Cardiac muscle cell (in vitro differentiated cells and primary cell): Measurements from ENCODE around the gene GPR35. TPM values are rescaled to one million over a fixed set of nuclear protein-coding genes. Genes with fewer than 3 reads are reported as not detected.

ENCODE experiments used
- DNase-seq, 2 donors: peaks; one replicate each; pipeline versions ENCODE4 v3.0.0 to v3.0.0-alpha.2; 2010 to 2017; ENCODE audit warnings: low read depth in 1 of 2, low spot score in 1 of 2
- H3K27ac ChIP-seq: fragments of 200-600 bp; sonication (generic); 2 replicates; pipeline ENCODE4 v1.5.1; 2016
- H3K27me3 ChIP-seq: fragments of 200-600 bp; sonication (generic); 2 replicates; pipeline ENCODE4 v1.6.0; 2016; ENCODE audit warnings: control low read depth
- H3K36me3 ChIP-seq: fragments of 200-600 bp; sonication (generic); 2 replicates; pipeline ENCODE4 v1.5.1; 2016; ENCODE audit warnings: control low read depth
- H3K4me1 ChIP-seq: fragments of 200-600 bp; sonication (generic); 2 replicates; pipeline ENCODE4 v1.8.1; 2017; ENCODE audit warnings: low read depth, mild to moderate bottlenecking, mixed run types
- H3K4me3 ChIP-seq: fragments of 200-600 bp; sonication (generic); 2 replicates; pipeline ENCODE4 v1.5.1; 2016; ENCODE audit warnings: mild to moderate bottlenecking
- H3K9me3 ChIP-seq: fragments of 200-600 bp; sonication (generic); 2 replicates; pipeline ENCODE4 v1.5.1; 2017; ENCODE audit warnings: low read depth, mild to moderate bottlenecking, control low read depth
- polyA plus RNA-seq: library from polyadenylated mRNA; unstranded; fragments of >200 nt; fragmentation: Nextera tagmentation; extraction: Ambion mirVana; gene quantifications from 2 replicates; pipeline ENCODE4 v1.2.1, GENCODE V29; 2016
- total RNA-seq: library from RNA; depleted of rRNA; stranded (reverse); fragments of >200 nt; gene quantifications from 2 replicates; pipeline ENCODE4 v1.2.3, GENCODE V29; 2016
- TF ChIP-seq, protein P1 (sequence below): IDR thresholded peaks from 2 replicates; pipeline ENCODE4 v1.5.1; 2012; ENCODE audit warnings: low read depth, mild to moderate bottlenecking, low read length

The GPR35 gene
- total and polyA plus RNA-seq, 2 experiments from 2014 or later, result 0.40 to 5.1 TPM

DNA sequence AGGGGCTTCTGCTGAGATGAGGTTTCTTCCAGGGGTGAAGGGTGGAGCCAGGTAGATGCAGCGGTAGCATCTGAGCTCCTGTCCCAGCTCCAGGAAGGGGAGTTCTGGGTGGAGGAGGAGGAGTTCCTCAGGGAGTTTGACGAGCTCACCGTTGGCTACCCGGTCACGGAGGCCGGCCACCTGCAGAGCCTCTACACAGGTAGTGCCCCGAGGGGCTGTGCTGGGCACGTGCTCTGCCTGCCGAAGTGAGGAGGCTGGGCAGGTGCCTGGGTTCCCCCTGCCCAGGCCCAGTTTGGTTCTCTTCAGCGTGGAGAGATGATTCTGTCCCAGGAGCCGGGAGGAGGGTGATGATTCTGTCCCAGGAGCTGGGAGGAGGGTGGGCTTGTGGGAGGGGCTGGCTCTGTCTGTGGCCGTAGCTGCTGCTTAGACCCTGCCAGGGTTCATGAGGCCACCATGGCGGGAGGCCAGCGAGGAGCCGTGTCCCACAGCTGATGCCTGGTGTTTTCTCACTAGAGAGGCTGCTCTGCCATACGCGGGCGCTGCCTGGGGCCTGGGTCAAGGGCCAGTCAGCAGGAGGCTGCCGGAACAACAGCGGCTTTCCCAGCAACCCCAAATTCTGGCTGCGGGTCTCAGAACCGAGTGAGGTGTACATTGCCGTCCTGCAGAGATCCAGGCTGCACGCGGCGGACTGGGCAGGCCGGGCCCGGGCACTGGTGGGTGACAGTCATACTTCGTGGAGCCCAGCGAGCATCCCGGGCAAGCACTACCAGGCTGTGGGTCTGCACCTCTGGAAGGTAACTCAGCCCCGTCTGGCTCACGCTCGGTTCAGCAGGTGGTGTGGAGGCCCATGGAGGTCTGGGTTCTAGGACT, 30.5 kb upstream of the GPR35 start:
- peaks cover 9% of the 10 kb centered on the region for H3K36me3 ChIP-seq
- peak overlapping the region; percentile 69 for H3K27ac ChIP-seq
- no peak overlapping the region for H3K4me3 ChIP-seq
- TF ChIP-seq, protein P1, sequence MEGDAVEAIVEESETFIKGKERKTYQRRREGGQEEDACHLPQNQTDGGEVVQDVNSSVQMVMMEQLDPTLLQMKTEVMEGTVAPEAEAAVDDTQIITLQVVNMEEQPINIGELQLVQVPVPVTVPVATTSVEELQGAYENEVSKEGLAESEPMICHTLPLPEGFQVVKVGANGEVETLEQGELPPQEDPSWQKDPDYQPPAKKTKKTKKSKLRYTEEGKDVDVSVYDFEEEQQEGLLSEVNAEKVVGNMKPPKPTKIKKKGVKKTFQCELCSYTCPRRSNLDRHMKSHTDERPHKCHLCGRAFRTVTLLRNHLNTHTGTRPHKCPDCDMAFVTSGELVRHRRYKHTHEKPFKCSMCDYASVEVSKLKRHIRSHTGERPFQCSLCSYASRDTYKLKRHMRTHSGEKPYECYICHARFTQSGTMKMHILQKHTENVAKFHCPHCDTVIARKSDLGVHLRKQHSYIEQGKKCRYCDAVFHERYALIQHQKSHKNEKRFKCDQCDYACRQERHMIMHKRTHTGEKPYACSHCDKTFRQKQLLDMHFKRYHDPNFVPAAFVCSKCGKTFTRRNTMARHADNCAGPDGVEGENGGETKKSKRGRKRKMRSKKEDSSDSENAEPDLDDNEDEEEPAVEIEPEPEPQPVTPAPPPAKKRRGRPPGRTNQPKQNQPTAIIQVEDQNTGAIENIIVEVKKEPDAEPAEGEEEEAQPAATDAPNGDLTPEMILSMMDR, result no peak
- H3K27me3 ChIP-seq, result no peaks in the 10 kb centered on the region
- no peaks in the 10 kb centered on the region for H3K9me3 ChIP-seq
- no peak for DNase-seq
- no peaks in the 10 kb centered on the region for H3K4me1 ChIP-seq

DNA sequence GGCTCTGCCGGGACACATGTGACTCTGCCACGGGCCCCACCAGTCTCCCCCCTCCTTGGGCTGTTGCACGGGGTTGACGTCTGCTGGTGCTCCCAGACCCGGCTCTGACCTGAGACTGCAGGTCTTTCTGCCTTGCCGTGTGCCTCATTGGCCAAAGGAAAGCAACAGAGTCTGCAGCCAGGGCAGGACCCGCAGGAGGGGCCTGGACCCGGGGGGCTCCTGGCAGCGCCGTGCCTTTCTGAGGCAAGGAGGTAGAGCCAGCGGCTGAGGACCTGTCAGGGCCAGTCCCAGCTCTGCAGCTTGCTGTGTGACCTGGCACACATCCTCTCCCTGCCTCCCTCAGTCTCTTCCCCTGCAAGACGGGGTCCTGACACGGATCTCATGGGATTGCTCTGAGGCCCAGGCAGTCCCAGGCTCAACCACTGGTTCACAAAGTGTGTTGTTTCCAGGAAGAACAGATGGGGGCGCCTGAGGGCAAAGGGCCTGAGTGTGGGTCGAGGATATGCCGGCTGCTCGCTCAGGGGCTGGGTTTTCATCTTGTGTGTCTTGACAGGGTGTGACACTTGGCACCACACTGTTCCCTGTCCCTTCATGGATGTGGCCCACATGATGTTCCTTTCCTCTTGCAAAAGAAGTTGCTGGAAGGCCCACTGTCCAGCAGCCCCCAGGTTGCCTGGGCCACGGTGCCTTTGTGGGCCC, 29.8 kb upstream of the GPR35 start:
- no peaks in the 10 kb centered on the region for H3K27me3 ChIP-seq
- H3K4me1 ChIP-seq, result no peaks in the 10 kb centered on the region
- peaks cover 8% of the 10 kb centered on the region for H3K36me3 ChIP-seq
- TF ChIP-seq, protein P1, result peak; percentile 21
- H3K27ac ChIP-seq, result peak overlapping the region; percentile 69
- peak; percentile 9 to 44 for DNase-seq
- H3K4me3 ChIP-seq, result no peak overlapping the region
- H3K9me3 ChIP-seq, result no peaks in the 10 kb centered on the region

DNA sequence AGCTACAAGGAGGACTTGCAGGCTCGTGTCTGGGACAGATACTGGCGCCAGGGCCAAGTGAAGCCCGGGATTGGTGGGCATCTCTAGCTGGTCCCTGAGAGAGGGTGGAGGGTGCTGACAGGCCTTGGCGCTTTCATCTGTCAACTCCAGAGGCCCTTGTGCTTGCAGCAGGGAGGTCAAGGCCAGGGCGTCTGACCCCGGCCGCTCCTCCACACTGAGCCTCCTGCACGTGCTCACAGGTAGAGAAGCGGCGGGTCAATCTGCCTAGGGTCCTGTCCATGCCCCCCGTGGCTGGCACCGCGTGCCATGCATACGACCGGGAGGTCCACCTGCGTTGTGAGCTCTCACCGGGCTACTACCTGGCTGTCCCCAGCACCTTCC, 29.2 kb upstream of the GPR35 start:
- Histone ChIP-seq H3K9me3 (no peaks in the 10 kb centered on the region), H3K4me3 (no peak overlapping the region), H3K27ac (no peak overlapping the region), H3K36me3 (peaks cover 4% of the 10 kb centered on the region), H3K27me3 (no peaks in the 10 kb centered on the region), H3K4me1 (no peaks in the 10 kb centered on the region)
- TF ChIP-seq, protein P1, result no peak
- DNase-seq, result no peak

DNA sequence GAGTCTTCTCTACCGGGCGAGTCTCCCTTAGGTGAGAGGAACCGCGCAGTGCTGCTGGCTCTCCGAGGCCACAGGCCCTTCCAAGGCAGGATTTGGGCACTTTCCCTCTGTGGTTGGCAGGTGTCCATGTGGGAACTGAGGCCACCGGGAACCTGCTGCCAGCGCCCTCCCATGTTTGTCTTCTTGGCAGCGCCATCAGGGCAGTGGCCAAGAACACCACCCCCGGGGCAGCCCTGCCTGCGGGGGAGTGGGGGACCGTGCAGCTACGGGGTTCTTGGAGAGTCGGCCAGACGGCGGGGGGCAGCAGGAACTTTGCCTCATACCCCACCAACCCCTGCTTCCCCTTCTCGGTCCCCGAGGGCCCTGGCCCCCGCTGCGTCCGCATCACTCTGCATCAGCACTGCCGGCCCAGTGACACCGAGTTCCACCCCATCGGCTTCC, 28.8 kb upstream of the GPR35 start:
- peaks cover 3% of the 10 kb centered on the region for H3K36me3 ChIP-seq
- no peak overlapping the region for H3K4me3 ChIP-seq
- TF ChIP-seq, protein P1, result no peak
- H3K4me1 ChIP-seq, result no peaks in the 10 kb centered on the region
- DNase-seq, result no peak
- no peaks in the 10 kb centered on the region for H3K27me3 ChIP-seq
- H3K27ac ChIP-seq, result no peak overlapping the region
- H3K9me3 ChIP-seq, result no peaks in the 10 kb centered on the region

DNA sequence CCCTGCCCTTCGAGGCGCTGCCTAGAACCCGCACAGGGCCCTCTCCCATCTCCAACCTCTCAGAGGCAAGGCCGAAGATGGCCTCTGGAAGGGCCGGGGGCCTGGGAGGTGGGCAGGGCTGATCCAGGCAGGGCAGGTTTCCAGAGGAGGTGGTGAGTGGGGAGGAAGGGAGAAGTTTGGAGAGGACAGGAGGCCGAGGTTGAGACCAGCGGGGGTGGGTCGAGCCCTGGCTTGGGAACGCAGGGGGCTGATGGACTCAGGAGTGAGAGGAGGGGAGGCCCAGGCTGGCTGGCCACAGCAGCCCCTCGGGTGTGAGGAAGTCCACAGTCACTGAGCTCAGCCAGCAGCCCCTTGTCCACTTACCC, 28.2 kb upstream of the GPR35 start:
- Histone ChIP-seq H3K27me3 (no peaks in the 10 kb centered on the region), H3K9me3 (no peaks in the 10 kb centered on the region), H3K27ac (no peak overlapping the region), H3K36me3 (peaks cover 3% of the 10 kb centered on the region), H3K4me3 (no peak overlapping the region), H3K4me1 (no peaks in the 10 kb centered on the region)
- DNase-seq, result no peak
- TF ChIP-seq, protein P1, result no peak
